ENCODE results near the gene ECHS1. TPM values are rescaled to one million over a fixed set of nuclear protein-coding genes. Genes with fewer than 3 reads are reported as not detected.
A peak's percentile ranks its signal among the peaks of the same experiment; 100 is the strongest.

The ECHS1 gene
- polyA plus RNA-seq, 1 of the 3 experiments (the other 2 are of a cell fraction), result 97.8 TPM

DNA sequence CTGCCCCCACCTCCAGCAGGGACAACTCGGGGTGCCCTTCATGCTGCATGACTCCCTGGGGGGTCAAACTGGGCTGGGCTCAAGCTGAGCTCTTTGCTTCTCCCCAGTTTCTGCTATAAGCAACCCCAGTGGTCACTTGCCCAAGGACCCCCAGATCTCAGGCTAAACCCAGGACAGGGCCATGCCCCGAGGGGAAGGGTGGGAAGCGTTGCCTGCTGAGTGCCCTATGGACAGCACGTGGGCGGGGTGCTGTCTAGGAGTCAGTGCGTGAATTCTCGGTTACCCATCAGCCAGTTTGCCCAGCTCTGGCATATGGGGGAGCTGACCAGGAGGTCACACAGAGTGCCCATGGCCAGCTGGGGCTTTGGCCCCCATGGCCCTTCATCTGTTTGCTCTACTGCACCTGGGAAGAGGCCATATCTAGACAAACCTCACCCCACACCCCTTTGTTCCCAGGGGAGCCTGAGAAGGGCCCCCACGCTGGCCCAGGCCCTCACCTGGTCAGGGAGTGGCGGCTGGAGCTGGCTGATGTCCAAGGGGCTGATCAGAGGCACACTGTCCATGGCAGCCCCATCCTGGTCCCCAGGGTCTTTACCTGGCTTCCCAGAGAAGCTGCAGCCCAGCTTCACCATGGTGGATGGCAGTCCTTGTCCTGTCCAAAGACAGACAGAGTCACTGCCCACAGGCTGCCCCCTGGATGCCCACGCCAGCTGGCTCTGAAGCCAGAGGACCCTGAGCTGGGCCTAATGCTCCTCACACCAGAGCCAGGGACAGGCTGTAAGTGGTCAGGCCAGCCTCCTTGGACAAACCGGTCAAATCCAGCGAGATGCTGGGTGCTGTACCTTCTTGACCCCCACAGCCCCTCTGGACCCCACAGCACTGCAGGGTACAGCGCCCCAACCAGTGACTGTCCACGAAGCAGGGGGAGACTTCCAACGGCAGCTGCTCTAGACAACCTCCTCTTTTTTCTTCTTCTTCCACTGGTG lies 44.5 kb downstream of the ECHS1 start (continued):
- TF ChIP-seq SIN3A (IDR thresholded peaks at IDR 0.05; ENCODE audit: borderline replicate concordance, low read depth, low read length), result no peak

GRCh38 chr10:133327651-133328357 lies 45.4 kb downstream of the ECHS1 start:
- Histone ChIP-seq H2AFZ (ENCODE audit: low read depth) (no peak overlapping the region), H3K27ac (ENCODE audit: low read depth in 2 of 2, low read length in 1 of 2) (peak overlapping the region in 1 of 2 experiments; percentile 55; a peak in 1 of 4 replicates), H4K20me1 (ENCODE audit: insufficient read depth) (no peaks in the 10 kb centered on the region), H3K36me3 (replicated peaks in 1 of 2; ENCODE audit: control insufficient read depth in 1 of 2, insufficient read depth in 2 of 2, low read length in 1 of 2) (no peaks in the 10 kb centered on the region), H3K9me2 (no peaks in the 10 kb centered on the region), H3K4me3 (ENCODE audit: low read depth in 2 of 2, low read length in 1 of 2) (no peak overlapping the region), H3K9ac (no peak overlapping the region), H3K4me1 (ENCODE audit: control insufficient read depth in 1 of 2, insufficient read depth in 2 of 2, low read depth in 1 of 2, low read length in 1 of 2) (peaks cover 7 to 34% of the 10 kb centered on the region in 2 experiments; a peak in 2 of 4 replicates), H3K9me3 (no peaks in the 10 kb centered on the region), H3K4me2 (no peak overlapping the region), H3F3A (replicated peaks; ENCODE audit: insufficient read depth) (peaks cover 7% of the 10 kb centered on the region), H3K79me2 (ENCODE audit: insufficient read depth) (no peaks in the 10 kb centered on the region), H3K27me3 (ENCODE audit: insufficient read depth) (peaks cover 21% of the 10 kb centered on the region)
- ChIA-PET CTCF (interaction anchor here (0.7 to 4.7 kb wide), 7 partner anchors 8 to 49 kb away, joined by 3 to 73 read pairs (median 21); partner anchors contain the start of genes FUOM, TUBGCP2 and ZNF511), POLR2A (interaction anchor here (1.4 kb wide), 1 partner anchor 33 kb away, joined by 4 read pairs; no protein-coding TSS in a partner anchor)
- WGBS (ENCODE audit: low lambda C conversion rate), result 73% methylated on average over 2 of the region's 12 CpGs
- peak; percentile 8; the same call in 1 of the 2 replicates for TF ChIP-seq NFIC (IDR thresholded peaks at IDR 0.05; ENCODE audit: borderline replicate concordance)
- no peak for TF ChIP-seq MXI1 (IDR thresholded peaks at IDR 0.05; ENCODE audit: low read depth, low read length)
- DNase-seq, result no peak

DNA sequence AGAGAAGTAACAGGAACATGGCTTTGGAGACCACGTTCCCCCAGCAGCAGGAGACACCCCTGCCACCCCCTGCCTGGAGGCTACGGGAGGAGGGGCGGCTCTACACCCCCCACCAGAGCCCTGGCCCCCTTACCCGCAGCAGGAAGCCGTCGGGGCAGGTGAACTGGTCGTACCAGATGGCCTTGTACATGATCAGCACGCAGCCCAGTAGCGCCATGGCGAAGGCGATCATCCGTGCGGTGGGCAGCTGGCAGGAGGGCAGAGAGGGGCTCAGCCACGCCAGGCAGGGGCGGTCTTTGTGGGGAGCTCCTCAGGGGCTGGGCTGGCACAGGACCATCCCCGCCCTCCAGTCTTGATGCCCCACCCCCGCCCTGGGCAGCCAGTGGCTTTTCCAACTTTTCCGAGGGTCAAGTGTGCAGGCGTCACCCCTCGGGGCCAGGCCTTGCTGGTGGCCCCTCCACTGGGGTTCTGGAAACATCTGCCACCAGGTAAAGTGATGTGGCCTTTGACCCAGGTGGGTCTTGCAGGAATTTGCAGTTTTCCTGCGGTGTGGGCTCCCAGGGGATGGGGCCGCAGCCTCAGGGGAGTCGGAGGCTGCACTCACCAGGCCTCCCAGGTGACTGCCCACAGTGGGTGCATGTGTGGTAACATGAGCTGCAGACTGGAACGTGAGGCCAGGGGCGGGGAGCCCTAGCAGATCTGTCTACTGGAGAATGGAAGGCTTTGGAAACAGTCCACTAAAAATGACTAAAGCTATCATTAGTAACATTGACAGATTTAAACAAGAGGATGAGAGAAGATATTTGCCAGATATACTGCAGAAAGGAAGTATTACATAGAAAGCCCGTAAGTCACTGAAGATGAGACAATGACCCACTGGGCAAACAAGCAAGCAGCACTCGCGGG lies 46.2 kb downstream of the ECHS1 start:
- Histone ChIP-seq H3K27ac (ENCODE audit: low read depth in 2 of 2, low read length in 1 of 2) (peak overlapping the region in 1 of 2 experiments; percentile 5; a peak in 1 of 4 replicates), H3K4me2 (no peak overlapping the region), H3K9ac (no peak overlapping the region), H3K27me3 (ENCODE audit: insufficient read depth) (peaks cover 13% of the 10 kb centered on the region), H3K4me3 (ENCODE audit: low read depth in 2 of 2, low read length in 1 of 2) (no peak overlapping the region; a peak in 1 of 4 replicates), H3K9me3 (no peaks in the 10 kb centered on the region), H3K79me2 (ENCODE audit: insufficient read depth) (no peaks in the 10 kb centered on the region), H3K4me1 (ENCODE audit: control insufficient read depth in 1 of 2, insufficient read depth in 2 of 2, low read depth in 1 of 2, low read length in 1 of 2) (peaks cover 7 to 34% of the 10 kb centered on the region in 2 experiments; a peak in 2 of 4 replicates), H3K36me3 (replicated peaks in 1 of 2; ENCODE audit: control insufficient read depth in 1 of 2, insufficient read depth in 2 of 2, low read length in 1 of 2) (no peaks in the 10 kb centered on the region), H4K20me1 (ENCODE audit: insufficient read depth) (no peaks in the 10 kb centered on the region), H2AFZ (ENCODE audit: low read depth) (no peak overlapping the region), H3F3A (replicated peaks; ENCODE audit: insufficient read depth) (peaks cover 7% of the 10 kb centered on the region), H3K9me2 (no peaks in the 10 kb centered on the region)
- DNase-seq, result no peak
- WGBS (ENCODE audit: low lambda C conversion rate), result 58% methylated on average over 11 of the region's 28 CpGs
- ChIA-PET CTCF (interaction anchor here (0.6 to 4.7 kb wide), 5 partner anchors 9 to 49 kb away, joined by 3 to 73 read pairs (median 3); partner anchors contain the start of genes FUOM, TUBGCP2 and ZNF511), POLR2A (interaction anchor here (1.4 kb wide), 1 partner anchor 34 kb away, joined by 4 read pairs; no protein-coding TSS in a partner anchor)
- TF ChIP-seq, protein P1, sequence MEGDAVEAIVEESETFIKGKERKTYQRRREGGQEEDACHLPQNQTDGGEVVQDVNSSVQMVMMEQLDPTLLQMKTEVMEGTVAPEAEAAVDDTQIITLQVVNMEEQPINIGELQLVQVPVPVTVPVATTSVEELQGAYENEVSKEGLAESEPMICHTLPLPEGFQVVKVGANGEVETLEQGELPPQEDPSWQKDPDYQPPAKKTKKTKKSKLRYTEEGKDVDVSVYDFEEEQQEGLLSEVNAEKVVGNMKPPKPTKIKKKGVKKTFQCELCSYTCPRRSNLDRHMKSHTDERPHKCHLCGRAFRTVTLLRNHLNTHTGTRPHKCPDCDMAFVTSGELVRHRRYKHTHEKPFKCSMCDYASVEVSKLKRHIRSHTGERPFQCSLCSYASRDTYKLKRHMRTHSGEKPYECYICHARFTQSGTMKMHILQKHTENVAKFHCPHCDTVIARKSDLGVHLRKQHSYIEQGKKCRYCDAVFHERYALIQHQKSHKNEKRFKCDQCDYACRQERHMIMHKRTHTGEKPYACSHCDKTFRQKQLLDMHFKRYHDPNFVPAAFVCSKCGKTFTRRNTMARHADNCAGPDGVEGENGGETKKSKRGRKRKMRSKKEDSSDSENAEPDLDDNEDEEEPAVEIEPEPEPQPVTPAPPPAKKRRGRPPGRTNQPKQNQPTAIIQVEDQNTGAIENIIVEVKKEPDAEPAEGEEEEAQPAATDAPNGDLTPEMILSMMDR (IDR thresholded peaks at IDR 0.05), result no peak
- TF ChIP-seq MAX (IDR thresholded peaks at IDR 0.05; ENCODE audit: low read depth) (no peak), MEF2A (IDR thresholded peaks at IDR 0.05; ENCODE audit: borderline replicate concordance, low read depth) (no peak), TEAD4 (IDR thresholded peaks at IDR 0.05; ENCODE audit: borderline replicate concordance, insufficient read depth) (no peak), FOSL2 (IDR thresholded peaks at IDR 0.05; ENCODE audit: borderline replicate concordance, low read depth) (no peak), PBX3 (IDR thresholded peaks at IDR 0.05) (peak; percentile 79)
- TF ChIP-seq, protein P2, sequence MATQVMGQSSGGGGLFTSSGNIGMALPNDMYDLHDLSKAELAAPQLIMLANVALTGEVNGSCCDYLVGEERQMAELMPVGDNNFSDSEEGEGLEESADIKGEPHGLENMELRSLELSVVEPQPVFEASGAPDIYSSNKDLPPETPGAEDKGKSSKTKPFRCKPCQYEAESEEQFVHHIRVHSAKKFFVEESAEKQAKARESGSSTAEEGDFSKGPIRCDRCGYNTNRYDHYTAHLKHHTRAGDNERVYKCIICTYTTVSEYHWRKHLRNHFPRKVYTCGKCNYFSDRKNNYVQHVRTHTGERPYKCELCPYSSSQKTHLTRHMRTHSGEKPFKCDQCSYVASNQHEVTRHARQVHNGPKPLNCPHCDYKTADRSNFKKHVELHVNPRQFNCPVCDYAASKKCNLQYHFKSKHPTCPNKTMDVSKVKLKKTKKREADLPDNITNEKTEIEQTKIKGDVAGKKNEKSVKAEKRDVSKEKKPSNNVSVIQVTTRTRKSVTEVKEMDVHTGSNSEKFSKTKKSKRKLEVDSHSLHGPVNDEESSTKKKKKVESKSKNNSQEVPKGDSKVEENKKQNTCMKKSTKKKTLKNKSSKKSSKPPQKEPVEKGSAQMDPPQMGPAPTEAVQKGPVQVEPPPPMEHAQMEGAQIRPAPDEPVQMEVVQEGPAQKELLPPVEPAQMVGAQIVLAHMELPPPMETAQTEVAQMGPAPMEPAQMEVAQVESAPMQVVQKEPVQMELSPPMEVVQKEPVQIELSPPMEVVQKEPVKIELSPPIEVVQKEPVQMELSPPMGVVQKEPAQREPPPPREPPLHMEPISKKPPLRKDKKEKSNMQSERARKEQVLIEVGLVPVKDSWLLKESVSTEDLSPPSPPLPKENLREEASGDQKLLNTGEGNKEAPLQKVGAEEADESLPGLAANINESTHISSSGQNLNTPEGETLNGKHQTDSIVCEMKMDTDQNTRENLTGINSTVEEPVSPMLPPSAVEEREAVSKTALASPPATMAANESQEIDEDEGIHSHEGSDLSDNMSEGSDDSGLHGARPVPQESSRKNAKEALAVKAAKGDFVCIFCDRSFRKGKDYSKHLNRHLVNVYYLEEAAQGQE (IDR thresholded peaks at IDR 0.05; ENCODE audit: low read depth, low read length), result no peak
